Measurements from ENCODE around the gene TMEM190.
"Not testable (repeated sequence)": the region's sequence is repeated elsewhere in the genome, so short reads cannot be mapped to it uniquely, and the experiment has no call there.

GRCh38 chr19:55329791-55330190 is 46.8 kb upstream of the TMEM190 start:
- not testable (repeated sequence) for TF ChIP-seq CTCF, POLR2A (IDR thresholded peaks at IDR 0.05)
